ENCODE data around the gene VILL. TPM values are rescaled to one million over a fixed set of nuclear protein-coding genes. Genes with fewer than 3 reads are reported as not detected.

The VILL gene
- total and polyA plus RNA-seq, 10 of the 15 experiments (the other 5 are each of a cell fraction or from before 2014, with no cell fraction given) = 0.15 to 5.4 (median 2.1) TPM; not detected in 1

DNA sequence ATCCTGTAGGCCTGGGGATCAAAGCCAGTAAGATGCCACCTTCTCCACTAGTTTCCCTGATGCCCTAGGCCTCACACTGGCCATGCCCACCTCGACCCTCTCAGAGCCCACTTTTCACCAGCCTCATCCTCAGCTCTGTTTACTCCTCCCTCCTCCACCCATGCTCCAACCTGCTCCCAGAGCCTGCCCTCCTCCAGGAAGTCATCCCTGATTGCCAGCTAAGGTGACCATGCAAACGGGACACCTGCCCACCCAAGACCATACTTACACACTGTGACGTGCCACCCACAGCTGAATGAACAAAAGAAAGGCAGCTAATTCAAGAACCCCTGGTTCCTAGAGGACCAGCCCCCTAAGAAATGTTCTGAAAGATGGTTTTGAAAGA lies 29.7 kb downstream of the VILL start:
- no peak overlapping the region for H3K4me3 ChIP-seq
- no peaks in the 10 kb centered on the region; the same call in none of the 2 replicates for H3K4me1 ChIP-seq (ENCODE audit: control insufficient read depth, insufficient read depth, low read length)
- DNase-seq (ENCODE audit: low read depth, low spot score) (no peak), FAIRE-seq (no peak), ATAC-seq (no peak)
- BruUV-seq (replicated peaks) = no TSS peak
- in situ Hi-C loops (cut with MboI) = no loop called here
- no peak overlapping the region for H3K9ac ChIP-seq (ENCODE audit: control insufficient read depth, insufficient read depth, low read length)
- ChIA-PET POLR2A (interaction anchor here (0.6 kb wide), 1 partner anchor 1356 kb away, joined by 4 read pairs; no protein-coding TSS in a partner anchor), SMC1A (ENCODE audit: uncharacterized antibody, unreplicated experiment) (interaction anchor here (0.6 kb wide), 2 partner anchors 15 to 728 kb away, joined by 3 read pairs; no protein-coding TSS in a partner anchor), RAD21 (ENCODE audit: unreplicated experiment) (no interaction called here), CTCF (interaction anchor here (1.0 to 1.2 kb wide), 3 partner anchors 11 to 326 kb away, joined by 3 to 4 read pairs (median 3); partner anchors contain the start of gene XYLB)
- no peak overlapping the region for H3K4me2 ChIP-seq (ENCODE audit: control insufficient read depth, insufficient read depth)
- intact Hi-C loops (cut with micrococcal nuclease; ENCODE audit: unreplicated experiment) = no loop called here
- TF ChIP-seq, protein P1, sequence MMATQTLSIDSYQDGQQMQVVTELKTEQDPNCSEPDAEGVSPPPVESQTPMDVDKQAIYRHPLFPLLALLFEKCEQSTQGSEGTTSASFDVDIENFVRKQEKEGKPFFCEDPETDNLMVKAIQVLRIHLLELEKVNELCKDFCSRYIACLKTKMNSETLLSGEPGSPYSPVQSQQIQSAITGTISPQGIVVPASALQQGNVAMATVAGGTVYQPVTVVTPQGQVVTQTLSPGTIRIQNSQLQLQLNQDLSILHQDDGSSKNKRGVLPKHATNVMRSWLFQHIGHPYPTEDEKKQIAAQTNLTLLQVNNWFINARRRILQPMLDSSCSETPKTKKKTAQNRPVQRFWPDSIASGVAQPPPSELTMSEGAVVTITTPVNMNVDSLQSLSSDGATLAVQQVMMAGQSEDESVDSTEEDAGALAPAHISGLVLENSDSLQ (IDR thresholded peaks at IDR 0.05) = no peak
- TF ChIP-seq ATF7 (IDR thresholded peaks at IDR 0.05; ENCODE audit: low read depth) = no peak
- TF ChIP-seq NFIC (IDR thresholded peaks at IDR 0.05; ENCODE audit: low read depth, low read length) = no peak
- no peak for TF ChIP-seq RELA (IDR thresholded peaks at IDR 0.05; ENCODE audit: borderline replicate concordance, partially characterized antibody)
- TF ChIP-seq ZNF217 (IDR thresholded peaks at IDR 0.05) = no peak
- TF ChIP-seq HDAC2 (IDR thresholded peaks at IDR 0.05) = no peak
- TF ChIP-seq TCF3 (IDR thresholded peaks at IDR 0.05; ENCODE audit: borderline replicate concordance, insufficient read depth, low read depth, low read length) = no peak
- TF ChIP-seq FOXM1 (IDR thresholded peaks at IDR 0.05; ENCODE audit: low read depth, low read length) = no peak
- no peaks in the 10 kb centered on the region for H3K36me3 ChIP-seq (ENCODE audit: control insufficient read depth in 2 of 2, insufficient read depth in 2 of 2, low read length in 1 of 2)
- H2AFZ ChIP-seq (ENCODE audit: control insufficient read depth, low read depth, low read length) = no peak overlapping the region
- H3K79me2 ChIP-seq (ENCODE audit: control insufficient read depth, insufficient read depth, low read length) = no peaks in the 10 kb centered on the region
- 0% methylated on average over 3 of the region's 3 CpGs for WGBS (ENCODE audit: insufficient coverage, insufficient replicate concordance, low lambda C conversion rate, missing lambda C conversion rate)
- H3K27me3 ChIP-seq (replicated peaks in 1 of 2; ENCODE audit: control insufficient read depth in 2 of 2, insufficient read depth in 2 of 2, low read length in 1 of 2) = no peaks in the 10 kb centered on the region
- H3K27ac ChIP-seq (ENCODE audit: control insufficient read depth, insufficient read depth) = no peak overlapping the region
- H3K9me3 ChIP-seq (replicated peaks; ENCODE audit: control insufficient read depth, insufficient read depth, low read length) = no peaks in the 10 kb centered on the region; the same call in 2 of the 3 replicates
- no peaks in the 10 kb centered on the region for H4K20me1 ChIP-seq (ENCODE audit: control insufficient read depth, insufficient read depth)
